Measurements from ENCODE around the gene ALG8. TPM values are rescaled to one million over a fixed set of nuclear protein-coding genes. Genes with fewer than 3 reads are reported as not detected.

ALG8 gene
- polyA plus RNA-seq, 2 donors, result 18.0 to 28.2 TPM

DNA sequence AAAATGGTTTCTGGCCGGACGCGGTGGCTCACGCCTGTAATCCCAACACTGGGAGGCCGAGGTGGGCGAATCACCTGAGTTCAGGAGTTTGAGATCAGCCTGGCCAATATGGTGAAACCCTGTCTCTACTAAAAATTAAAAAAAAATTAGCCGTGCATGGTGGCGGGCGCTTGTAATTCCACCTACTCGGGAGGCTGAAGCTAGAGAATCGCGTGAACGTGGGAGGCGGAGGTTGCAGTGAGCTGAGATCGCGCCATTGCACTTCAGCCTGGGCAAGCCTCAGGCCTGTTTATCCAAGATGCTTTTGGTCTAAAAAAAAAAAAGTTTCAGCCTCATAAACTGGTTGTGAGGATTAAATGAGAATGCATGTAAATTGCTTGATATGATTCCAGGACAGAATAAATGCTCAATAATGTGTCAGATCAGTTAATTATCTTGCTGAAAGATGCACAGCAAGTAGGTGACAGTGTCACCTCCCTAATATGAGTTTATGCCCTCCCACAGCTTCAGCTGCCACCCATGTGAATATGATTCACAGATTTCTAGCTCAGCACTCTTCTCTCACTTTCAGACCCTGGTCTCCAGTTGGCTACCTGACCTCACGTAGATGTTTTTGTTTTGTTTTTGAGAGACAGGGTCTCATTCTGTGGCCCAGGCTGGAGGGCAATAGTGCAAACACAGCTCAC, 1.1 kb upstream of the ALG8 start:
- Histone ChIP-seq H3K4me3 (ENCODE audit: low read depth in 1 of 2, low read length in 2 of 2) (peak overlapping the region in 1 of 2 donors; percentile 67), H3K36me3 (ENCODE audit: control insufficient read depth in 2 of 2, insufficient read depth in 2 of 2, low read length in 1 of 2) (no peaks in the 10 kb centered on the region), H3K27ac (ENCODE audit: low read depth in 2 of 2, low read length in 1 of 2) (no peak overlapping the region), H3K4me1 (ENCODE audit: control insufficient read depth in 2 of 2, insufficient read depth in 2 of 2, low read length in 1 of 2) (no peaks in the 10 kb centered on the region), H3K27me3 (ENCODE audit: control insufficient read depth in 1 of 2, insufficient read depth in 2 of 2, low read length in 2 of 2) (no peaks in the 10 kb centered on the region), H3K9me3 (ENCODE audit: control insufficient read depth in 2 of 2, insufficient read depth in 1 of 2, low read depth in 1 of 2, low read length in 1 of 2) (no peaks in the 10 kb centered on the region)
- 70 to 77% methylated on average over 17 of the region's 17 CpGs for WGBS, 2 donors

GRCh38 chr11:78138694-78139421, 568 bp downstream of the ALG8 start:
- no peaks in the 10 kb centered on the region for H3K27me3 ChIP-seq (ENCODE audit: control insufficient read depth in 1 of 2, insufficient read depth in 2 of 2, low read length in 2 of 2)
- 18 to 19% methylated on average over 12 of the region's 12 CpGs for WGBS, 2 donors
- H3K27ac ChIP-seq (ENCODE audit: low read depth in 2 of 2, low read length in 1 of 2), result peak overlapping the region; percentile 72 to 87
- H3K4me1 ChIP-seq (ENCODE audit: control insufficient read depth in 2 of 2, insufficient read depth in 2 of 2, low read length in 1 of 2), result no peaks in the 10 kb centered on the region
- H3K36me3 ChIP-seq (ENCODE audit: control insufficient read depth in 2 of 2, insufficient read depth in 2 of 2, low read length in 1 of 2), result no peaks in the 10 kb centered on the region
- no peaks in the 10 kb centered on the region for H3K9me3 ChIP-seq (ENCODE audit: control insufficient read depth in 2 of 2, insufficient read depth in 1 of 2, low read depth in 1 of 2, low read length in 1 of 2)
- H3K4me3 ChIP-seq (ENCODE audit: low read depth in 1 of 2, low read length in 2 of 2), result peak overlapping the region; percentile 67 to 79

GRCh38 chr11:78138291-78138690, 1.1 kb downstream of the ALG8 start:
- H3K4me1 ChIP-seq (ENCODE audit: control insufficient read depth in 2 of 2, insufficient read depth in 2 of 2, low read length in 1 of 2), result no peaks in the 10 kb centered on the region
- H3K9me3 ChIP-seq (ENCODE audit: control insufficient read depth in 2 of 2, insufficient read depth in 1 of 2, low read depth in 1 of 2, low read length in 1 of 2), result no peaks in the 10 kb centered on the region
- H3K36me3 ChIP-seq (ENCODE audit: control insufficient read depth in 2 of 2, insufficient read depth in 2 of 2, low read length in 1 of 2), result no peaks in the 10 kb centered on the region
- no peaks in the 10 kb centered on the region for H3K27me3 ChIP-seq (ENCODE audit: control insufficient read depth in 1 of 2, insufficient read depth in 2 of 2, low read length in 2 of 2)
- 93 to 96% methylated on average over 4 of the region's 4 CpGs for WGBS, 2 donors
- no peak overlapping the region for H3K27ac ChIP-seq (ENCODE audit: low read depth in 2 of 2, low read length in 1 of 2)
- no peak overlapping the region for H3K4me3 ChIP-seq (ENCODE audit: low read depth in 1 of 2, low read length in 2 of 2)

DNA sequence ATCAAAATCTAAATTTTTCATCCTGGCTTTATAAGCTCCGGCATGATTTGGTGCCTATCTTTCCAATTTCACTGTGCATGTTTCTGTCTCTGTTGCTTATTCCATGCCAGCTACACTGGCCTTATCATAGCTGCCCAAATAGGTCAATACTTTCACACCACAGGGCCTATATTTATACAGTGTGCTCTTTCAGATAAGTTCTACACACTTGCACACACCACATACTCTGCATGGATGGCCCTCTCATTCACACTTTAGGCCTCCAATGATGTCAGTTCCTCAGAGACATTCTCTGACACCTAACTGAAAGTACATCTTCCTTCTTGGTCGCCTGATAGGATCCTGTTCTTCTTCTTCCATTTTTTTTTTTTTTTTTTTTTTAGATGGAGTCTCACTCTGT, 7.0 kb downstream of the ALG8 start:
- no peaks in the 10 kb centered on the region for H3K27me3 ChIP-seq (ENCODE audit: control insufficient read depth in 1 of 2, insufficient read depth in 2 of 2, low read length in 2 of 2)
- 84 to 89% methylated on average over 2 of the region's 2 CpGs for WGBS, 2 donors

DNA sequence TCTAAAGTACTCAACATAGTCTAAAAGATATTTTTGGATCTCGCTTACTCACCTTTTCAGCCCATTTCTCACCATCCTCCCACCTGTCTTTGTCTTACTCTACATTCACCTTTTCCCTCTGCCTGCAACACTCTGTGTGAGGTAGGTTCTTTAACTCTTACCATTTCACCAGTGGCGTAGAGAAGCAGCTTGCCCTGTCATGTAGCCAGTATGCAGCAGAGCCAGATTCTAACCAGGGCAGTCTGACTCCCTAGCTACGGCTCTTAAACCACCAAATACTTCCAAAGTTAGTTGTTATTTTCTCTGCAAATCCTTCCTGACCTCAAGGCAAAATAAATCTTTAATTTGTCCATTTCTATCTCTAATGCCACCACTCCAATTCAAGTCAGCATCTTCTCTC, 7.5 kb downstream of the ALG8 start:
- Histone ChIP-seq H3K27ac (ENCODE audit: low read depth in 2 of 2, low read length in 1 of 2) (no peak overlapping the region), H3K4me3 (ENCODE audit: low read depth in 1 of 2, low read length in 2 of 2) (no peak overlapping the region), H3K36me3 (ENCODE audit: control insufficient read depth in 2 of 2, insufficient read depth in 2 of 2, low read length in 1 of 2) (no peaks in the 10 kb centered on the region), H3K27me3 (ENCODE audit: control insufficient read depth in 1 of 2, insufficient read depth in 2 of 2, low read length in 2 of 2) (no peaks in the 10 kb centered on the region), H3K4me1 (ENCODE audit: control insufficient read depth in 2 of 2, insufficient read depth in 2 of 2, low read length in 1 of 2) (no peaks in the 10 kb centered on the region), H3K9me3 (ENCODE audit: control insufficient read depth in 2 of 2, insufficient read depth in 1 of 2, low read depth in 1 of 2, low read length in 1 of 2) (no peaks in the 10 kb centered on the region)
- 63 to 78% methylated on average over 3 of the region's 3 CpGs for WGBS, 2 donors

More for the DNA sequence above, 7.0 kb downstream of the ALG8 start:
- H3K36me3 ChIP-seq (ENCODE audit: control insufficient read depth in 2 of 2, insufficient read depth in 2 of 2, low read length in 1 of 2), result no peaks in the 10 kb centered on the region
- H3K27ac ChIP-seq (ENCODE audit: low read depth in 2 of 2, low read length in 1 of 2), result no peak overlapping the region
- no peak overlapping the region for H3K4me3 ChIP-seq (ENCODE audit: low read depth in 1 of 2, low read length in 2 of 2)
- H3K4me1 ChIP-seq (ENCODE audit: control insufficient read depth in 2 of 2, insufficient read depth in 2 of 2, low read length in 1 of 2), result no peaks in the 10 kb centered on the region
- H3K9me3 ChIP-seq (ENCODE audit: control insufficient read depth in 2 of 2, insufficient read depth in 1 of 2, low read depth in 1 of 2, low read length in 1 of 2), result no peaks in the 10 kb centered on the region

GRCh38 chr11:78127403-78127802, 12.0 kb downstream of the ALG8 start:
- no peaks in the 10 kb centered on the region for H3K27me3 ChIP-seq (ENCODE audit: control insufficient read depth in 1 of 2, insufficient read depth in 2 of 2, low read length in 2 of 2)
- no peak overlapping the region for H3K4me3 ChIP-seq (ENCODE audit: low read depth in 1 of 2, low read length in 2 of 2)
- H3K9me3 ChIP-seq (ENCODE audit: control insufficient read depth in 2 of 2, insufficient read depth in 1 of 2, low read depth in 1 of 2, low read length in 1 of 2), result no peaks in the 10 kb centered on the region
- peaks cover 0 to 3% of the 10 kb centered on the region in 2 donors for H3K36me3 ChIP-seq (ENCODE audit: control insufficient read depth in 2 of 2, insufficient read depth in 2 of 2, low read length in 1 of 2)
- 97 to 100% methylated on average over 3 of the region's 3 CpGs for WGBS, 2 donors
- H3K27ac ChIP-seq (ENCODE audit: low read depth in 2 of 2, low read length in 1 of 2), result no peak overlapping the region
- no peaks in the 10 kb centered on the region for H3K4me1 ChIP-seq (ENCODE audit: control insufficient read depth in 2 of 2, insufficient read depth in 2 of 2, low read length in 1 of 2)

DNA sequence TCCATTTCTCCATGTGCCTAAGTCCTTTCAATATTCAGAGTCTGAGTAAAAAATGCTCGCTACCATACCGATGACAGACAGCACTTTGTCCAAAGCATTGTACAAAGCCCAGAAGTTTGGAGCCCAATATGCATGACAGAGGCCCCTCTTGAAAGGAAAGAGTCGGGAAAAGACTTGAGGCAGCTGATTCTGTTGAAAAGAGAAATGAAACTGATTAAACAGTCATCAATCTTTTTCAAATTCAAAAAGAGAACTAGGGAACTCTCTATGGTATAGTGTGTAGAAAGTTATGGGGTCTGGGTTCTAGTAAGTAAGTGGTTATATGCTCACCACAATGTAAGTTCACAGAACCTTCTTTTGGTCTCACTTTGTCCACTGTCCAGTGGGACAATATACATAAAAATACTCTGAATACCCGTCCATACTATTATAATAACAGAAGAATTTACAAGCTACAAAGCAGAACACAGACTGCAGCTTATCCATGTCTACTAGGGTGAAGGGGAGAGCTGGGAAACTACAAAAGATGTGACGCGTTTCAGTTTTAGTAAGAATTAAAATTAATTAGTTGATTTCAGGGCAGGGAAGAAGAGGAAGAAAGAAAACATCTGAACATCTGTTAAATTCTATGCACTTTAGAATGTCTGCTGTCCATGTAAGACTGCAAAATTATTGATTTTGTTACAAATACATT, 26.7 kb downstream of the ALG8 start:
- no peak overlapping the region for H3K27ac ChIP-seq (ENCODE audit: low read depth in 2 of 2, low read length in 1 of 2)
- peaks cover 3 to 12% of the 10 kb centered on the region in 2 donors for H3K36me3 ChIP-seq (ENCODE audit: control insufficient read depth in 2 of 2, insufficient read depth in 2 of 2, low read length in 1 of 2)
- no peak overlapping the region for H3K4me3 ChIP-seq (ENCODE audit: low read depth in 1 of 2, low read length in 2 of 2)
- no peaks in the 10 kb centered on the region for H3K9me3 ChIP-seq (ENCODE audit: control insufficient read depth in 2 of 2, insufficient read depth in 1 of 2, low read depth in 1 of 2, low read length in 1 of 2)
- H3K27me3 ChIP-seq (ENCODE audit: control insufficient read depth in 1 of 2, insufficient read depth in 2 of 2, low read length in 2 of 2), result no peaks in the 10 kb centered on the region
- WGBS, 2 donors, result 85 to 93% methylated on average over 6 of the region's 6 CpGs
- no peaks in the 10 kb centered on the region for H3K4me1 ChIP-seq (ENCODE audit: control insufficient read depth in 2 of 2, insufficient read depth in 2 of 2, low read length in 1 of 2)

GRCh38 chr11:78111298-78111697, 28.1 kb downstream of the ALG8 start:
- Histone ChIP-seq H3K4me3 (ENCODE audit: low read depth in 1 of 2, low read length in 2 of 2) (no peak overlapping the region), H3K36me3 (ENCODE audit: control insufficient read depth in 2 of 2, insufficient read depth in 2 of 2, low read length in 1 of 2) (peaks cover 6 to 12% of the 10 kb centered on the region in 2 donors), H3K4me1 (ENCODE audit: control insufficient read depth in 2 of 2, insufficient read depth in 2 of 2, low read length in 1 of 2) (no peaks in the 10 kb centered on the region), H3K27ac (ENCODE audit: low read depth in 2 of 2, low read length in 1 of 2) (no peak overlapping the region), H3K9me3 (ENCODE audit: control insufficient read depth in 2 of 2, insufficient read depth in 1 of 2, low read depth in 1 of 2, low read length in 1 of 2) (no peaks in the 10 kb centered on the region), H3K27me3 (ENCODE audit: control insufficient read depth in 1 of 2, insufficient read depth in 2 of 2, low read length in 2 of 2) (no peaks in the 10 kb centered on the region)
- 96 to 97% methylated on average over 2 of the region's 2 CpGs for WGBS, 2 donors

DNA sequence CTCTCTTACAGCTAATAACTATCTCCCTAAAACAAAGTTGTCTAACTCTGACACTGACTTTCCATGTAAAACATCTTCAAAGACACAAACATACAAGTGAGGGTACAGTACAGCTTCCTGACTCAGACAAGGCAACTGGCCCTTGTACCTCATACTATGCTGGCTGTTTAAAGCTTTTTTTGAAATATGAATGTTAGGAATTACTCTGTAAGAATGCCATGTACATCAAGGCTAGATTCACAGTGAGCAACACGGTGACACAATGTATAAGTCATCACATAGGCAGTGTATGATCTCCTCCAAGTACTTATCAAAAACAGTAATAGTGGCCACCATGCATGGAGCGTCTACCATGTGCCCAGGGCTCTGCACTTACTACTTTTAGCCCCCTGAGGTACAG, 28.6 kb downstream of the ALG8 start:
- Histone ChIP-seq H3K27me3 (ENCODE audit: control insufficient read depth in 1 of 2, insufficient read depth in 2 of 2, low read length in 2 of 2) (no peaks in the 10 kb centered on the region), H3K36me3 (ENCODE audit: control insufficient read depth in 2 of 2, insufficient read depth in 2 of 2, low read length in 1 of 2) (peaks cover 6 to 12% of the 10 kb centered on the region in 2 donors), H3K4me1 (ENCODE audit: control insufficient read depth in 2 of 2, insufficient read depth in 2 of 2, low read length in 1 of 2) (no peaks in the 10 kb centered on the region), H3K27ac (ENCODE audit: low read depth in 2 of 2, low read length in 1 of 2) (no peak overlapping the region), H3K4me3 (ENCODE audit: low read depth in 1 of 2, low read length in 2 of 2) (no peak overlapping the region), H3K9me3 (ENCODE audit: control insufficient read depth in 2 of 2, insufficient read depth in 1 of 2, low read depth in 1 of 2, low read length in 1 of 2) (no peaks in the 10 kb centered on the region)
- 90 to 92% methylated on average over 2 of the region's 2 CpGs for WGBS, 2 donors
